Stimulated activated naive CD8-positive, alpha-beta T cell treated with anti-CD3 and anti-CD28 coated beads, Interleukin-15, amount 100 ng/mL, for 72 hours (primary cell): ENCODE measurements around the gene ANAPC4.

Experiments
- ATAC-seq: fragments of 150-1000 bp; cut with Tn5 transposase; 2 replicates; pipeline ENCODE4 v1.10.0; 2021; ENCODE audit warnings: mild to moderate bottlenecking, moderate library complexity
- DNase-seq, 2 donors: peaks; one replicate each; pipeline ENCODE4 v3.0.0; 2021 to 2022
- H3K27ac Mint-ChIP-seq, 2 donors: one replicate each; pipeline ENCODE4 v1.8.0; 2022; ENCODE audit warnings: mild to moderate bottlenecking in 2 of 2, mixed read lengths in 2 of 2, moderate library complexity in 2 of 2
- H3K27me3 Mint-ChIP-seq: one replicate; pipeline ENCODE4 v1.8.0; 2022; ENCODE audit warnings: mixed read lengths
- H3K4me1 Mint-ChIP-seq: one replicate; pipeline ENCODE4 v1.8.0; 2022; ENCODE audit warnings: mild to moderate bottlenecking, mixed read lengths
- H3K4me3 Mint-ChIP-seq, 2 donors: one replicate each; pipeline ENCODE4 v1.8.0; 2022; ENCODE audit warnings: mild to moderate bottlenecking in 2 of 2, mixed read lengths in 2 of 2, moderate library complexity in 1 of 2
- H3K9me3 Mint-ChIP-seq, 2 donors: one replicate each; pipeline ENCODE4 v1.8.0; 2022; ENCODE audit warnings: mixed read lengths in 2 of 2

The ANAPC4 gene

GRCh38 chr4:25440478-25441030, 63.5 kb downstream of the ANAPC4 start:
- Mint-ChIP-seq H3K27ac (no peak overlapping the region), H3K4me1 (no peaks in the 10 kb centered on the region)
- DNase-seq: no peak

DNA sequence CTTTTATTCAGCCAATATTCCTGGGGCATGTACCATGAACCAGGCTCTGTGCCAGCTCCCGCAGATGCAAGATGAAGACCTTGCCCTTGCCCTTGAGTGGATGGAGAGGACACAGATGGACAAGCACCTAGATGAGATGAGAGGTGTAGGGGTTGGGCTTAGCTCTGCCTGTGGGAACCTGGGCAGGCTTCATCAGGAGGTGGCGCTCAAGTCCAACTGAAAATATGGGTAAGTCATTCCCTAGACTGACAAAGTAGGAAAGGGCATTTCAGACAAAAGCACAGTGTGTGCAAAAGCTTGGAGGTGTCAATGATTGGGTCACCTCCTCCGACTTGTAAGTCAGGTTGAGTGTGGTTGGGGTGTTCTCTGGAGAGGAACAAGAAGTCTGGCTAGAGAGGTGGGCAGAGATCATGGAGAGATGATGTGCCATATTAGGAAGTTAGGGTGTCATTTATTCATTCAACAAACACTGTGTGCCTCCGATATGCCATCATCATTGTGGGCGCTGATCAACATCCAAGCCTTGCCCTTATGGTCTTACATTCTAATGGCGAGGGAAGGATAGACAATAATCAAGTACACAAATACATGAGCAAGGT, 64.6 kb downstream of the ANAPC4 start:
- no peak overlapping the region for H3K27ac Mint-ChIP-seq
- no peak for DNase-seq
- no peaks in the 10 kb centered on the region for H3K4me1 Mint-ChIP-seq
- no peaks in the 10 kb centered on the region for H3K9me3 Mint-ChIP-seq
- no peaks in the 10 kb centered on the region for H3K27me3 Mint-ChIP-seq
- no peak overlapping the region for H3K4me3 Mint-ChIP-seq
- peak; percentile 59 for ATAC-seq

More at GRCh38 chr4:25440478-25441030, 63.5 kb downstream of the ANAPC4 start:
- no peak for ATAC-seq
- H3K27me3 Mint-ChIP-seq: no peaks in the 10 kb centered on the region
- no peaks in the 10 kb centered on the region for H3K9me3 Mint-ChIP-seq
- H3K4me3 Mint-ChIP-seq: no peak overlapping the region

- ATAC-seq (no peak), DNase-seq (no peak)
- Mint-ChIP-seq H3K9me3 (no peaks in the 10 kb centered on the region), H3K4me3 (no peak overlapping the region), H3K27me3 (no peaks in the 10 kb centered on the region), H3K4me1 (no peaks in the 10 kb centered on the region), H3K27ac (no peak overlapping the region)
Measured at GRCh38 chr4:25442863-25443307, 65.8 kb downstream of the ANAPC4 start.

- DNase-seq: no peak
- ATAC-seq: no peak
- Mint-ChIP-seq H3K27ac (no peak overlapping the region), H3K27me3 (no peaks in the 10 kb centered on the region), H3K4me1 (no peaks in the 10 kb centered on the region), H3K9me3 (no peaks in the 10 kb centered on the region), H3K4me3 (no peak overlapping the region)
Measured at GRCh38 chr4:25443851-25444250, 66.8 kb downstream of the ANAPC4 start.

DNA sequence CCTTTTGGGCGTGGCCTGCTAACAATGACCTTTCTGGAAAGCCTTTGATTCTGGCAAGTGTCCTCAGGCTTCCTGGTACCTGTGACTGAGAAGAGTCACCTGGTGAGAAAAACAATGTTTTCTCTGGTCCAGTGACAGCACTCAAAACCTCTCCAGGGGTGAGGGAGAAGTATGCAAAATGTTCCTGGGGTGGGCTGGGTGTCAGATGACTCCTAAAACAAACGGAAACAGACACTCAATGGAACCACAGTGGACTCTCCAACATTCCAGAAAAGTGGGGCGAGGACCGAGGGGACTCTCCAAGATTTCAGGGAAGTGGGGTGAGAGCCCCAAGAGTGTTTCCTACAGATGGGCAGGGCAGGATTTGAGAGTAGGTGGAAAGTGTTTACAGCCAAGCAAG, 69.5 kb downstream of the ANAPC4 start:
- DNase-seq: no peak
- no peaks in the 10 kb centered on the region for H3K27me3 Mint-ChIP-seq
- ATAC-seq: no peak
- H3K4me3 Mint-ChIP-seq: no peak overlapping the region
- H3K9me3 Mint-ChIP-seq: no peaks in the 10 kb centered on the region
- no peak overlapping the region for H3K27ac Mint-ChIP-seq
- no peaks in the 10 kb centered on the region for H3K4me1 Mint-ChIP-seq

GRCh38 chr4:25448379-25449109, 71.5 kb downstream of the ANAPC4 start:
- peak overlapping the region; percentile 46 to 64 for H3K27ac Mint-ChIP-seq
- no peaks in the 10 kb centered on the region for H3K27me3 Mint-ChIP-seq
- no peaks in the 10 kb centered on the region for H3K9me3 Mint-ChIP-seq
- ATAC-seq (peak; percentile 44), DNase-seq (no peak)
- H3K4me1 Mint-ChIP-seq: peaks cover 3% of the 10 kb centered on the region
- H3K4me3 Mint-ChIP-seq: no peak overlapping the region

DNA sequence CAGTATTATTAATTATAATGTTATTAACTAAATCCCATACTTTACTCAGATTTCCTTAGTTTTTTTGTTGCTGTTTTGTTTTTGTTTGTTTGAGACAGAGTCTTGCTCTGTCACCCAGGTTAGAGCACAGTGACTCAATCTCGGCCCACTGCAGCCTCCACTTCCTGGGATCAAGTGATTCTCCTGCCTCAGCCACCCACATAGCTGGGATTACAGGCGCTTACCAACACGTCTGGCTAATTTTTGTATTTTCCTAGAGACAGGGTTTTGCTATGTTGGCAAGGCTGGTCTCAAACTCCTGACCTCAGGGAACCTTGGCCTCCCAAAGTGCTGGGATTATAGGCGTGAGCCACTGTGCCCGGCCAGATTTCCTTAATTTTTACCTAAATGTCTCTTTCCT, 72.2 kb downstream of the ANAPC4 start:
- no peaks in the 10 kb centered on the region for H3K27me3 Mint-ChIP-seq
- H3K4me3 Mint-ChIP-seq: no peak overlapping the region
- H3K27ac Mint-ChIP-seq: no peak overlapping the region
- DNase-seq (no peak), ATAC-seq (no peak)
- H3K9me3 Mint-ChIP-seq: no peaks in the 10 kb centered on the region
- peaks cover 6% of the 10 kb centered on the region for H3K4me1 Mint-ChIP-seq

DNA sequence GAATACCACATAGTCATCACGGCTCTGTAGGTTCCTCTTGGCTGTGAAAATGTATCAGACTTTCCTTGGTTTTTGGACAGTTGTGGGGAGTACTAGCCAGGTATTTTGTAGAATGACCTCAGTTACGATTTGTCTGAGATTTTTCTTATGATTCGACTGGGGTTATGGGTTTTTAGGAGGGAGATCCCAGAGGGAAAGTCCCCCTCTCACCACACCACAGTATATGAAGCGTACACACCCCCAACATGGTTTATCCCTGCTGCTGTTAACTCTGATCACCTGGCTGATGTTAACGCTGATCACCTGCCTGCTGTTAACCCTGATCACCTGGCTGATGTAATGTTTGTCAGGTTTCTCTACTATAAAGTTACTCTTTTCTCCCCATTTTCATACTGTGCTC, 72.6 kb downstream of the ANAPC4 start:
- no peak for DNase-seq
- no peaks in the 10 kb centered on the region for H3K9me3 Mint-ChIP-seq
- H3K4me3 Mint-ChIP-seq: no peak overlapping the region
- no peaks in the 10 kb centered on the region for H3K27me3 Mint-ChIP-seq
- peaks cover 6% of the 10 kb centered on the region for H3K4me1 Mint-ChIP-seq
- ATAC-seq: peak; percentile 81
- no peak overlapping the region for H3K27ac Mint-ChIP-seq

GRCh38 chr4:25450491-25450901, 73.4 kb downstream of the ANAPC4 start:
- Mint-ChIP-seq H3K9me3 (no peaks in the 10 kb centered on the region), H3K27ac (no peak overlapping the region), H3K27me3 (no peaks in the 10 kb centered on the region), H3K4me3 (no peak overlapping the region), H3K4me1 (peaks cover 6% of the 10 kb centered on the region)
- DNase-seq (no peak), ATAC-seq (no peak)

GRCh38 chr4:25451676-25452075, 74.6 kb downstream of the ANAPC4 start:
- H3K4me1 Mint-ChIP-seq: peaks cover 6% of the 10 kb centered on the region
- ATAC-seq: no peak
- H3K4me3 Mint-ChIP-seq: no peak overlapping the region
- no peaks in the 10 kb centered on the region for H3K27me3 Mint-ChIP-seq
- DNase-seq: no peak
- no peak overlapping the region for H3K27ac Mint-ChIP-seq
- H3K9me3 Mint-ChIP-seq: no peaks in the 10 kb centered on the region

GRCh38 chr4:25452081-25452480, 75.0 kb downstream of the ANAPC4 start:
- no peak for DNase-seq
- no peaks in the 10 kb centered on the region for H3K27me3 Mint-ChIP-seq
- H3K4me3 Mint-ChIP-seq: no peak overlapping the region
- H3K27ac Mint-ChIP-seq: no peak overlapping the region
- H3K9me3 Mint-ChIP-seq: no peaks in the 10 kb centered on the region
- ATAC-seq: no peak
- peaks cover 6% of the 10 kb centered on the region for H3K4me1 Mint-ChIP-seq

- Mint-ChIP-seq H3K27me3 (no peaks in the 10 kb centered on the region), H3K27ac (no peak overlapping the region), H3K9me3 (no peaks in the 10 kb centered on the region), H3K4me3 (no peak overlapping the region), H3K4me1 (peaks cover 6% of the 10 kb centered on the region)
- DNase-seq (no peak), ATAC-seq (no peak)
Measured at GRCh38 chr4:25454476-25454875, 77.4 kb downstream of the ANAPC4 start.

GRCh38 chr4:25457053-25457715, 80.1 kb downstream of the ANAPC4 start:
- Mint-ChIP-seq H3K4me1 (peaks cover 6% of the 10 kb centered on the region), H3K4me3 (no peak overlapping the region), H3K27ac (peak overlapping the region; percentile 29 to 56), H3K9me3 (no peaks in the 10 kb centered on the region), H3K27me3 (no peaks in the 10 kb centered on the region)
- DNase-seq (no peak), ATAC-seq (no peak)

- no peak overlapping the region for H3K27ac Mint-ChIP-seq
- no peaks in the 10 kb centered on the region for H3K4me1 Mint-ChIP-seq
Measured at GRCh38 chr4:25466966-25467697, 90.1 kb downstream of the ANAPC4 start.

DNA sequence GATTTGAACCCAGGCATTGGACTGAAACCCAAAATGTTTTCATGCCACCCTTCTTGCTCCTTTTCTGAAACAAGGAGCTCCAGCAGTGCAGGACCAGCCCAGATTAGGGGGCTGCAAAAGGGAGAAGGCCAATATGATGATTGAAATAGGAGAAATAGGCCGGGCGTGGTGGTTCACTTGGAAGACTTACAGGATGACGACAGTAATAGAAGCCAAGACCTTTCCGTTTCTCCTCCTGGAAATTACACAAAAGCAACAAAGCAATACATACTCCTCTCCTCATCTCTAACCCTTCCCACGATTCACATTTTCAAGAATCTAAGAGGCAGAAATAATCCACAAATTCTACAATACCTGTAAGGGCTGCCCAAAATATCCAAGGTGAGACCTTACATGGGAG, 90.8 kb downstream of the ANAPC4 start:
- DNase-seq: no peak
- ATAC-seq: no peak
- Mint-ChIP-seq H3K9me3 (peaks cover 0 to 13% of the 10 kb centered on the region in 2 donors), H3K27me3 (no peaks in the 10 kb centered on the region), H3K4me1 (no peaks in the 10 kb centered on the region), H3K27ac (peak overlapping the region in 1 of 2 donors; percentile 68), H3K4me3 (no peak overlapping the region)

More at GRCh38 chr4:25466966-25467697, 90.1 kb downstream of the ANAPC4 start:
- Mint-ChIP-seq H3K4me3 (no peak overlapping the region), H3K27me3 (no peaks in the 10 kb centered on the region), H3K9me3 (peaks cover 0 to 13% of the 10 kb centered on the region in 2 donors)
- no peak for DNase-seq
- ATAC-seq: no peak
